Measurements from ENCODE around the gene ZFHX3. TPM values are rescaled to one million over a fixed set of nuclear protein-coding genes. Genes with fewer than 3 reads are reported as not detected.

ZFHX3 gene
- total RNA-seq, 2 donors from 2014 or later = 0.79 to 2.2 TPM

DNA sequence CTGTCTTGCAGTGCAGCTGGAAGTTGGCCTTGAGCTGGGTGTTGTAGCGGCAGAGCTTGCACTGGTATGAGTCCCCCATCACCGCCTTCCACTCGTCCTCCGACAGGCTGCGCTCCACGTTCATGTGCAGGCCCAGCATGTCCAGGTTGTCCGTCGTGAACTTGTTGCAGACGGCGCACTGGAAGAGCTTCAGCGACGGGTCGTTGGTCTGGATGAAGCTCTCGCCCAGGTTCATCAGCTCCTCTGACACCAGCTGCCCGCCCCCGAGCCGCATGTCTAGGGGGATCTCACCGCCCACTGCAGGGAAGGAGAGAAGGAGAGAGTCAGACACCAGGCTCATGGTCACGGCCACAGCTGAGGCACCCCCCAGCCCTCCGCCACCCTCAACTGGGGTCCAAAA is 97.3 kb downstream of the ZFHX3 start:
- Histone ChIP-seq H3K4me1 (ENCODE audit: control insufficient read depth, insufficient read depth, low read length) (no peaks in the 10 kb centered on the region), H3K27ac (ENCODE audit: low read depth, low read length) (no peak overlapping the region), H3K4me3 (ENCODE audit: low read length) (no peak overlapping the region), H3K9ac (ENCODE audit: extremely low read depth, low read length, poor library complexity, severe bottlenecking) (no peak overlapping the region), H3K36me3 (ENCODE audit: control insufficient read depth, insufficient read depth, low read length) (no peaks in the 10 kb centered on the region), H3K9me3 (ENCODE audit: control insufficient read depth, low read length) (no peaks in the 10 kb centered on the region), H3K27me3 (ENCODE audit: control insufficient read depth, insufficient read depth, low read length, poor library complexity, severe bottlenecking) (no peaks in the 10 kb centered on the region)
- WGBS, 2 experiments (ENCODE audit: insufficient coverage in 1 of 2, insufficient read length in 1 of 2) = 92 to 93% methylated on average over 20 of the region's 20 CpGs
- no peaks in the 10 kb centered on the region for H3K36me3 Mint-ChIP-seq (ENCODE audit: low read depth)
- H3K27me3 Mint-ChIP-seq (ENCODE audit: insufficient read depth) = peaks cover 3% of the 10 kb centered on the region
- H3K4me1 Mint-ChIP-seq = peaks cover 15% of the 10 kb centered on the region
- no peak overlapping the region for H3K27ac Mint-ChIP-seq
- no peak overlapping the region for H3K4me3 Mint-ChIP-seq
- TF ChIP-seq, protein P1, sequence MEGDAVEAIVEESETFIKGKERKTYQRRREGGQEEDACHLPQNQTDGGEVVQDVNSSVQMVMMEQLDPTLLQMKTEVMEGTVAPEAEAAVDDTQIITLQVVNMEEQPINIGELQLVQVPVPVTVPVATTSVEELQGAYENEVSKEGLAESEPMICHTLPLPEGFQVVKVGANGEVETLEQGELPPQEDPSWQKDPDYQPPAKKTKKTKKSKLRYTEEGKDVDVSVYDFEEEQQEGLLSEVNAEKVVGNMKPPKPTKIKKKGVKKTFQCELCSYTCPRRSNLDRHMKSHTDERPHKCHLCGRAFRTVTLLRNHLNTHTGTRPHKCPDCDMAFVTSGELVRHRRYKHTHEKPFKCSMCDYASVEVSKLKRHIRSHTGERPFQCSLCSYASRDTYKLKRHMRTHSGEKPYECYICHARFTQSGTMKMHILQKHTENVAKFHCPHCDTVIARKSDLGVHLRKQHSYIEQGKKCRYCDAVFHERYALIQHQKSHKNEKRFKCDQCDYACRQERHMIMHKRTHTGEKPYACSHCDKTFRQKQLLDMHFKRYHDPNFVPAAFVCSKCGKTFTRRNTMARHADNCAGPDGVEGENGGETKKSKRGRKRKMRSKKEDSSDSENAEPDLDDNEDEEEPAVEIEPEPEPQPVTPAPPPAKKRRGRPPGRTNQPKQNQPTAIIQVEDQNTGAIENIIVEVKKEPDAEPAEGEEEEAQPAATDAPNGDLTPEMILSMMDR (conservative IDR thresholded peaks at IDR 0.05) = no peak
- DNase-seq = no peak
- no peaks in the 10 kb centered on the region for H3K9me3 Mint-ChIP-seq

DNA sequence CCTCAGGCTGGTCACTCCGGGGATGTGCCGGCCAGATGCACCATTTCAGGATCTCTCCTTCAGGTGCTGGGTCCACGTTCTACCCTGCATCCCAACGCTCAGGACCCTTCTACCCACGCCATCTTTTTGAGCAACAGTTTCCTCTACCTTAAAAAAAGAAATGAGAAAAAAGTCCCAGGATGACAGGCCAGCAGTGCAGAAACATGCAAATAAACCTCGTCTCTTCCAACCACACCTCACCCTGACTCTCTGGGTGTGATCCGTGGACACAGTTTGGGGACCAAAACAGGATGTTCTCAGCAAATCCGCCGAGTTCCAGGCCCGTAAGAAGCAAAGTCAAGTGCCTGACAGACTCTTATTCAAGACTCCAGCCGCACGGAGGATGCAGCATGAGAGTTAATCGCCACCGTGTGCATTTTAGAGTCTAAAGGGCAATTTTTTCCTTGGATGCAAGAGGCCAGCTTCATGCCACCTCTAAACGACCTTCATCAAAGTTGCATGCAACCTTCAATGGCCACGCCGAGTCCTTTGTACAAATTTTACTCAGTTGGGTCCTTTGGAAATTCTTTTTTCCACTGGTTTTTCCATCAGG is 99.6 kb downstream of the ZFHX3 start:
- Histone ChIP-seq H3K4me3 (ENCODE audit: low read length) (no peak overlapping the region), H3K4me1 (ENCODE audit: control insufficient read depth, insufficient read depth, low read length) (no peaks in the 10 kb centered on the region), H3K9ac (ENCODE audit: extremely low read depth, low read length, poor library complexity, severe bottlenecking) (no peak overlapping the region), H3K36me3 (ENCODE audit: control insufficient read depth, insufficient read depth, low read length) (no peaks in the 10 kb centered on the region), H3K9me3 (ENCODE audit: control insufficient read depth, low read length) (no peaks in the 10 kb centered on the region), H3K27me3 (ENCODE audit: control insufficient read depth, insufficient read depth, low read length, poor library complexity, severe bottlenecking) (no peaks in the 10 kb centered on the region), H3K27ac (ENCODE audit: low read depth, low read length) (peak overlapping the region; percentile 83)
- whole genome bisulfite sequencing, 2 experiments (ENCODE audit: insufficient coverage in 1 of 2, insufficient read length in 1 of 2) = 92% methylated on average over 15 to 17 of the region's 17 CpGs
- TF ChIP-seq, protein P1 (conservative IDR thresholded peaks at IDR 0.05) = no peak
- Mint-ChIP-seq H3K27ac (no peak overlapping the region), H3K4me3 (no peak overlapping the region), H3K27me3 (ENCODE audit: insufficient read depth) (peaks cover 9% of the 10 kb centered on the region), H3K9me3 (no peaks in the 10 kb centered on the region), H3K36me3 (ENCODE audit: low read depth) (no peaks in the 10 kb centered on the region), H3K4me1 (peaks cover 14% of the 10 kb centered on the region)
- DNase-seq = no peak

DNA sequence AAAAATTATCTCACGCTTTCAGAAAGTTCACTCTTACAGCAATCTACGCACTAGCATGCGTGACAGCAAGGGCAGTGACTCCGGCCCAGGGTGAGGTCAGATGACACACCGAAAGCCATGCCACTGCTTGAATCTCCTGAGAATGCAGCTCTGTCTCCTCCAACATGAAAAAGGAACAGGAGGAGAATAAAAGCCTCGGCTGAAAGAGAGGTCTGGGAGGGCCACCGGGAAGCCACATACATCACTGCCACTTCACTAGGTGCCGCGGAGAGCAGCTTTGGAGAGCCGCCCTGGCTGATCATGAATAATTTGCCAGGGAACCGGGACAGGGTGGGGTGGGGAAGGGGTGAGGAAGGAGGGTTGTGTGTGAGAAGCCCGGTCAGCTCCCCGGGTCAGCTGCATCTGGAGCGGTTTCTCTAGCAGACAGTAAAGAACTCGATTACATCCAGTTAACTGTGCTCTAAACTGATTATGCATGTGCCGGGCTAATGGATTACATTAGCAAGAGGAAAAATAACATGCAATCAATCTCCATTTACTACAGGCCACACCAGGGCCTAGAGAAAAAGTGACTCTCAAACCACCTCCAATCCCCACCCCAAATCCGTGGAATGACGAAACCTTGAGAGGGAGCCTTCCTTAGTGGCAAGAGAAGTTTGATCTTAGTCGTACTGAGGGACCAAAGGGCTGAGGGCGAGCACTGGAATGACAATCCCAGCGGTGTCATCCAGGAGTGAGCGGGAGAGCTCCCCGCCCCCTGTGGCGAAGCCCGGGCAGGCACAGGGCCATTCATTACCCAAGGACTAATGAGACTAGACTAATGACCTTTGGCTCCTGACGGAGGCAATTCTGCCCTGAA is 100.3 kb downstream of the ZFHX3 start:
- Histone ChIP-seq H3K36me3 (ENCODE audit: control insufficient read depth, insufficient read depth, low read length) (no peaks in the 10 kb centered on the region), H3K9ac (ENCODE audit: extremely low read depth, low read length, poor library complexity, severe bottlenecking) (no peak overlapping the region), H3K4me3 (ENCODE audit: low read length) (no peak overlapping the region), H3K4me1 (ENCODE audit: control insufficient read depth, insufficient read depth, low read length) (no peaks in the 10 kb centered on the region), H3K27me3 (ENCODE audit: control insufficient read depth, insufficient read depth, low read length, poor library complexity, severe bottlenecking) (no peaks in the 10 kb centered on the region), H3K9me3 (ENCODE audit: control insufficient read depth, low read length) (no peaks in the 10 kb centered on the region), H3K27ac (ENCODE audit: low read depth, low read length) (peak overlapping the region; percentile 83)
- no peak overlapping the region for H3K27ac Mint-ChIP-seq
- 67 to 84% methylated on average over 13 to 26 of the region's 26 CpGs for WGBS, 2 experiments (ENCODE audit: insufficient coverage in 1 of 2, insufficient read length in 1 of 2)
- no peaks in the 10 kb centered on the region for H3K36me3 Mint-ChIP-seq (ENCODE audit: low read depth)
- H3K4me3 Mint-ChIP-seq = no peak overlapping the region
- DNase-seq = no peak
- peaks cover 10% of the 10 kb centered on the region for H3K4me1 Mint-ChIP-seq
- H3K27me3 Mint-ChIP-seq (ENCODE audit: insufficient read depth) = peaks cover 9% of the 10 kb centered on the region
- H3K9me3 Mint-ChIP-seq = no peaks in the 10 kb centered on the region
- TF ChIP-seq, protein P1 (conservative IDR thresholded peaks at IDR 0.05) = peak; percentile 23
